Neuronal stem cell (in vitro differentiated cells): ENCODE measurements around the gene CPEB3.

ENCODE experiments used
- DNase-seq: peaks from one replicate; pipeline ENCODE4 v3.0.0-alpha.2; 2013; ENCODE audit warnings: low spot score
- H2AFZ ChIP-seq: one replicate; pipeline ENCODE4 v1.6.1; 2013; ENCODE audit warnings: mild to moderate bottlenecking, low read length, inconsistent platforms
- H2AK5ac ChIP-seq: 2 replicates; pipeline ENCODE4 v1.6.1; 2013; ENCODE audit warnings: low read depth, mild to moderate bottlenecking, inconsistent platforms, low read length, moderate library complexity, mixed read lengths
- H2BK120ac ChIP-seq: 2 replicates; pipeline ENCODE4 v1.6.1; 2013; ENCODE audit warnings: low read depth, mild to moderate bottlenecking, inconsistent platforms, low read length, moderate library complexity, mixed read lengths
- H2BK12ac ChIP-seq: one replicate; pipeline ENCODE4 v1.6.1; 2013; ENCODE audit warnings: low read length, inconsistent platforms
- H2BK15ac ChIP-seq: 2 replicates; pipeline ENCODE4 v1.6.1; 2013; ENCODE audit warnings: mild to moderate bottlenecking, low read length, inconsistent platforms, mixed read lengths
- H2BK5ac ChIP-seq: one replicate; pipeline ENCODE4 v1.6.1; 2013; ENCODE audit warnings: inconsistent platforms, mild to moderate bottlenecking, low read length, moderate library complexity
- H3K14ac ChIP-seq: one replicate; pipeline ENCODE4 v1.6.1; 2013; ENCODE audit warnings: low read length, inconsistent platforms
- H3K18ac ChIP-seq: 2 replicates; pipeline ENCODE4 v1.6.1; 2013; ENCODE audit warnings: low read length, inconsistent platforms
- H3K23ac ChIP-seq: 2 replicates; pipeline ENCODE4 v1.6.1; 2013; ENCODE audit warnings: low read depth, mild to moderate bottlenecking, mixed read lengths, low read length, inconsistent platforms; ENCODE audit not compliant: poor library complexity
- H3K27ac ChIP-seq: replicated peaks from 3 replicates; pipeline ENCODE4 v1.5.1; 2013; ENCODE audit warnings: low read length, inconsistent platforms
- H3K27me3 ChIP-seq, 3 experiments: 2 replicates each; pipeline ENCODE4 v1.6.1; 2013; ENCODE audit warnings: low read length in 3 of 3, mild to moderate bottlenecking in 2 of 3, inconsistent platforms in 1 of 3, low read depth in 1 of 3, mixed read lengths in 1 of 3, moderate library complexity in 1 of 3; ENCODE audit not compliant: control insufficient read depth in 3 of 3, insufficient read depth in 3 of 3
- H3K36me3 ChIP-seq, 2 donors: replicated peaks in 1 of 2; 2 replicates each; pipeline ENCODE4 v1.6.1; 2013; ENCODE audit warnings: low read length in 2 of 2; ENCODE audit not compliant: control insufficient read depth in 2 of 2, insufficient read depth in 2 of 2
- H3K4ac ChIP-seq: 2 replicates; pipeline ENCODE4 v1.6.1; 2013; ENCODE audit warnings: inconsistent platforms, mild to moderate bottlenecking, low read length, moderate library complexity
- H3K4me1 ChIP-seq, 2 donors: 1 replicate in 1 of 2; 2 replicates in 1 of 2; pipeline ENCODE4 v1.6.1; 2013; ENCODE audit warnings: low read length in 2 of 2, low read depth in 1 of 2; ENCODE audit not compliant: control insufficient read depth in 2 of 2, insufficient read depth in 1 of 2
- H3K4me2 ChIP-seq: one replicate; pipeline ENCODE4 v1.6.1; 2013; ENCODE audit warnings: mild to moderate bottlenecking, low read length, inconsistent platforms; ENCODE audit not compliant: insufficient read depth, poor library complexity, severe bottlenecking
- H3K4me3 ChIP-seq, 2 donors: 2 replicates each; pipeline ENCODE4 v1.5.1; 2013; ENCODE audit warnings: low read length in 2 of 2, mild to moderate bottlenecking in 2 of 2, inconsistent platforms in 1 of 2, moderate library complexity in 1 of 2
- H3K79me1 ChIP-seq: one replicate; pipeline ENCODE4 v1.6.1; 2013; ENCODE audit warnings: low read depth, mild to moderate bottlenecking, inconsistent platforms, low read length, moderate library complexity
- H3K9ac ChIP-seq: one replicate; pipeline ENCODE4 v1.6.1; 2013; ENCODE audit warnings: mild to moderate bottlenecking, low read depth, low read length, inconsistent platforms; ENCODE audit not compliant: poor library complexity
- H3K9me3 ChIP-seq, 2 donors: replicated peaks in 1 of 2; 2 replicates each; pipeline versions ENCODE3 to v1.6.1; 2013; ENCODE audit warnings: low read length in 2 of 2, mild to moderate bottlenecking in 2 of 2, inconsistent platforms in 1 of 2, low read depth in 1 of 2, mixed read lengths in 1 of 2, moderate library complexity in 1 of 2; ENCODE audit not compliant: control insufficient read depth in 2 of 2, insufficient read depth in 1 of 2
- H4K8ac ChIP-seq: one replicate; pipeline ENCODE4 v1.6.1; 2013; ENCODE audit warnings: low read depth, mild to moderate bottlenecking, inconsistent platforms, low read length, moderate library complexity
- H4K91ac ChIP-seq: one replicate; pipeline ENCODE4 v1.6.1; 2013; ENCODE audit warnings: low read length, low read depth, mild to moderate bottlenecking, inconsistent platforms; ENCODE audit not compliant: poor library complexity
- WGBS, 2 donors: extraction: QIAGEN DNeasy Blood & Tissue Kit; methylation state at CpG; one replicate each; pipeline ENCODE4 v1.1.7; 2013; ENCODE audit warnings: missing lambda C conversion rate in 2 of 2, mixed read lengths in 1 of 2; ENCODE audit not compliant: insufficient read length in 2 of 2, insufficient replicate concordance in 1 of 2; ENCODE audit errors: extremely low coverage in 2 of 2; 5-methylcytosine and 5-hydroxymethylcytosine counted together

CPEB3 gene

GRCh38 chr10:92241501-92241900 lies 49.4 kb downstream of the CPEB3 start:
- Histone ChIP-seq H3K27ac (no peak overlapping the region), H3K23ac (no peak overlapping the region), H3K4me3 (peak overlapping the region in 1 of 2 donors; percentile 51), H3K9me3 (no peaks in the 10 kb centered on the region), H3K9ac (no peak overlapping the region), H3K79me1 (peaks cover 1% of the 10 kb centered on the region), H2BK15ac (no peak overlapping the region), H4K8ac (no peak overlapping the region), H3K14ac (no peak overlapping the region), H3K4ac (no peak overlapping the region), H2BK120ac (no peak overlapping the region), H2AK5ac (no peak overlapping the region), H2BK12ac (no peak overlapping the region), H3K4me2 (no peak overlapping the region), H2AFZ (peak overlapping the region; percentile 79), H3K4me1 (peaks cover 2 to 3% of the 10 kb centered on the region in 2 donors), H3K36me3 (no peaks in the 10 kb centered on the region), H3K27me3 (peaks cover 5 to 30% (median 20%) of the 10 kb centered on the region in 3 experiments), H2BK5ac (no peak overlapping the region), H4K91ac (no peak overlapping the region), H3K18ac (no peak overlapping the region)
- no CpG with 5 or more reads among the region's 1 CpG for WGBS, 2 donors
- no peak for DNase-seq

GRCh38 chr10:92241158-92241500 lies 49.7 kb downstream of the CPEB3 start:
- Histone ChIP-seq H3K14ac (no peak overlapping the region), H3K4me2 (peak overlapping the region; percentile 49), H3K4ac (no peak overlapping the region), H3K9me3 (no peaks in the 10 kb centered on the region), H3K36me3 (no peaks in the 10 kb centered on the region), H3K27me3 (peaks cover 5 to 30% (median 20%) of the 10 kb centered on the region in 3 experiments), H2AFZ (peak overlapping the region; percentile 79), H3K4me3 (peak overlapping the region in 1 of 2 donors; percentile 51), H3K9ac (no peak overlapping the region), H3K4me1 (peaks cover 2 to 3% of the 10 kb centered on the region in 2 donors), H3K18ac (no peak overlapping the region), H2BK120ac (no peak overlapping the region), H3K27ac (peak overlapping the region; percentile 66), H2BK15ac (no peak overlapping the region), H3K23ac (no peak overlapping the region), H4K8ac (no peak overlapping the region), H2BK12ac (no peak overlapping the region), H4K91ac (no peak overlapping the region), H3K79me1 (peaks cover 1% of the 10 kb centered on the region), H2AK5ac (no peak overlapping the region), H2BK5ac (no peak overlapping the region)
- DNase-seq: peak; percentile 44
- no CpG with 5 or more reads among the region's 9 CpGs for WGBS, 2 donors

- Histone ChIP-seq H3K4ac (no peak overlapping the region), H3K4me2 (peak overlapping the region; percentile 100), H3K18ac (no peak overlapping the region), H2BK15ac (no peak overlapping the region), H3K14ac (no peak overlapping the region), H3K27ac (peak overlapping the region; percentile 66), H2AK5ac (no peak overlapping the region), H3K23ac (peak overlapping the region; percentile 96), H4K8ac (no peak overlapping the region), H3K4me1 (peaks cover 2 to 3% of the 10 kb centered on the region in 2 donors), H2BK12ac (no peak overlapping the region), H3K79me1 (peaks cover 1% of the 10 kb centered on the region), H2BK120ac (no peak overlapping the region), H3K36me3 (no peaks in the 10 kb centered on the region), H3K9me3 (no peaks in the 10 kb centered on the region), H2AFZ (peak overlapping the region; percentile 79), H3K27me3 (peaks cover 5 to 30% (median 20%) of the 10 kb centered on the region in 3 experiments), H3K4me3 (peak overlapping the region; percentile 51 to 78), H4K91ac (no peak overlapping the region), H3K9ac (peak overlapping the region; percentile 93), H2BK5ac (no peak overlapping the region)
- peak; percentile 54 for DNase-seq
- no CpG with 5 or more reads among the region's 28 CpGs for WGBS, 2 donors
Measured at GRCh38 chr10:92240289-92241157, 50.4 kb downstream of the CPEB3 start.

GRCh38 chr10:92239600-92240288 lies 51.1 kb downstream of the CPEB3 start:
- H2BK5ac ChIP-seq: peak overlapping the region; percentile 45
- peak overlapping the region; percentile 96 for H3K23ac ChIP-seq
- H3K4me2 ChIP-seq: peak overlapping the region; percentile 100
- H3K9ac ChIP-seq: peak overlapping the region; percentile 93
- no peak overlapping the region for H4K91ac ChIP-seq
- H3K4ac ChIP-seq: no peak overlapping the region
- H2BK15ac ChIP-seq: peak overlapping the region; percentile 91
- WGBS, 2 donors: no CpG with 5 or more reads among the region's 69 CpGs
- H3K4me1 ChIP-seq: peaks cover 2 to 3% of the 10 kb centered on the region in 2 donors
- H3K27me3 ChIP-seq: peaks cover 5 to 30% (median 20%) of the 10 kb centered on the region in 3 experiments
- H2BK12ac ChIP-seq: peak overlapping the region; percentile 49
- H3K14ac ChIP-seq: peak overlapping the region; percentile 65
- DNase-seq: peak; percentile 44
- H4K8ac ChIP-seq: peak overlapping the region; percentile 31
- H2BK120ac ChIP-seq: no peak overlapping the region
- H2AK5ac ChIP-seq: no peak overlapping the region
- peak overlapping the region; percentile 94 for H3K18ac ChIP-seq
- H3K9me3 ChIP-seq: no peaks in the 10 kb centered on the region
- H3K4me3 ChIP-seq: peak overlapping the region; percentile 51 to 78
- no peaks in the 10 kb centered on the region for H3K36me3 ChIP-seq
- peak overlapping the region; percentile 79 for H2AFZ ChIP-seq
- no peak overlapping the region for H3K27ac ChIP-seq
- peaks cover 1% of the 10 kb centered on the region for H3K79me1 ChIP-seq
